HTERT RPE-1 (cell line): Measurements from ENCODE around the gene ANKRD53.
"Not testable (repeated sequence)": the region's sequence is repeated elsewhere in the genome, so short reads cannot be mapped to it uniquely, and the experiment has no call there.

Experiments
- in situ Hi-C: fragments of 300-500 bp; cut with MboI; formaldehyde crosslinking; loops from 4 replicates; pipeline ENCODE4 v1.14.3; 2020; ENCODE audit warnings: low sequenced_read_pairs

Gene ANKRD53

DNA sequence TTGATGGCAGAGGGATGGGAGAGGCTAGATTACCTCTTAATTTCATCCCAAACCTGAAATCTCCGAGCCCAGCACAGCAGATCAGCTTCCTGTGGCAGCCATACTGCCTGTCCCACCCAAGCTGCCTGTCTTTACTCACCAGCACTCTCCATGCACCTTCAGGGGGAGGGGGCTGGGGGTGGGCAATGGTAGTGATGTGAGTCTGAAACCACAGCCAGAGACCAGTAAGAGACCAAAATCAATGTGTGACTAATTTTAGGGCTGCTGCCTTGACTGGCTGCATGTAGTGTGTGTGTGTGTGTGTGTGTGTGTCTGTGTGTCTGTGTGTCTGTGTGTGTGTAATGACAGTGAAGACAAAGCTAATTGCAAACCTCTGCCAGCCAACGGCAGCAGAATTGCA is 27.9 kb downstream of the ANKRD53 start:
- in situ Hi-C loops, result no loop called here

DNA sequence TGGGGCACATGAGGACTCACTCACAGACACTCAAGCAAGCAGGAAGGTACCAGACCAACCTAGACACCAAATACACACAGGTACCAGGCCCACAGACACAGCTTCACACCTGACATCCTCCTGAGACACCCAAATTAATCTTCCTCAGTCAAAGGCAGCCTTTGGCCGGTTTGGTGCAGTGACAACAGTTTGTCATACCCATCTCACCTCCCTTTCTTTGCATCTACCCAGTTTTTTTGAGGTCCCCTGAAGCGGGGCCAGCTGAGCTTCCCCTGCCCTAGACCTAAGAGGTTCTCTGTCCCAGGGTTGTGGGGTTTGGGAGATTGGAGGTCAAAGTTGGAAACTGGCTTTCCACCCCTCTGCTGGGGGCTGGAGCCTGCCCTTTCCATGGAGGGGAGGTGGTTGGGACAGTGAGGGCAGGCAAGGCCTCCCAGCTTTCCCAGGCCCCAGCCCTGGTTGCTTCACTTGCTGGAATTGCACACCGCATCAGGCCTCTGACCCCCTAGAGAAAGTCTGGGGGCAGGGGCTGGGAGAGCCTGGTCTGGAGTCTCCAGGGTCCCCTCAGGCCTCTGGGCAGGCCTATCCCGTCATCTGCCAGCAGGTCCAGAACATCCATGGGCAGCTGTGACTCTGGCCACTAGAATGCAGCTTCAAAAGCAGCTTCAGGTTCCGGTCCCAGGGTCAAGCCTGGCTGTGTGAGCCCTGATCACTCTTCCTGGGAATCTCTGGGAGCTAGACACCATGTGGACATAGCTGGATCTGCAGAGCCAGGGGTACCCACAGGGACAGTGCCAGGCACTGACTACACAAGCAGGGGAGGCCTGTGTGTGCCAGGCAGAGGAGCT is 28.7 kb downstream of the ANKRD53 start:
- in situ Hi-C loops, result no loop called here

DNA sequence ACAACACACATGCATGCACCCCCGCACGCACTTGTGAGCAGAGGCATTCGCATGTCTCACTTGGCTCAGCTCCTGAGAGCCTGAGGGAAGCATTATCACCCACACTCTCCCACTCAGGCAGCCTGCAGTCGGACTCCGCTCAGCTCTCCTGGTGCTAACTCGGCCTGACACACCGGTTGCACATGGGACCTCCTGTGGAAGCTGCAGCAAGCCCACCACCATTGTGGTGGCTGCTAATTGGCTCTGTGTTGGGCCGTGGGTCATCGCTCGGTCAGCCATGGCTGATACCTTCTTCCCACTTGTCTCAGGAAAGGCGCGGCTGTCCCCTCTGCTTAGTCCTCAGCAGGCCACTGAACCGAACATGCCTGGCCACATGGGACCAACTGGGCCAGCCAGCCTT is 29.9 kb downstream of the ANKRD53 start:
- in situ Hi-C loops, result no loop called here

DNA sequence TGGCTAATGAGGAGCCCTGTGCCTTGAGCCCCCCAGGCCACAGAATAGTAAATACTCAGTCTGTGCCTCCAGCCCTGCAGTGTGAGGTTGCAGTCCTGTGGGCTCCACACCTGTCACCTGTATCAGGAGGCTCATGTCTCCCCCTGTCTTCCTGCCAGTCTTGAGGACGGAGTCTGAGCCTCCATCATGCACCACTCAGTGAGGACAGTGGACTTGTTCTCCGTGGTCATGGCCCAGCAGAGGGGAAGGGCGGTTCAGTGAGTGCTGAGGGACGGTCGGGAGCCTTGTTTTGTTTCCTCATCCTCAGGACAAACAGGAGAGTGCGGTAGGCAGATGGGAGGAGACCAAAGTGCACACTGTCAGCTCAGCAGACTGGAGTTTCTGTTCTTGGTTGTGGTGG is 33.4 kb downstream of the ANKRD53 start:
- in situ Hi-C loops, result not testable (repeated sequence)

DNA sequence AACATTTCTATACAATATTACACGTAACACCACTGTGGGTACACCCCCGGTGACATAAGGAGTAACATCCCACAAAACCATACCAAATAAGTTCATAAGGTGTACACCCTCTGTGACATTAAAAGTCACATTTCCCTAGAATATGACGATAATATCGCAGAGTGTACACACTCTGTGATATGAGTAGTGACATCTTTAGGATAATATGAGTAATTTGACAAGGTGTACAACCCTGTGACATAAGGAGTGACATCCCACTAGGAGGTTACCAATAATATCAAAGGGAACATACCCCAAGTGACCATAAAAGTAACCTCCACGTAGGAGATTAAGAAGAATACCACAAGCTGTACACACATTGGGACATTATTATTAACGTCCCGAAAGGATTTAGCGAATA is 40.2 kb downstream of the ANKRD53 start:
- in situ Hi-C loops, result no loop called here

DNA sequence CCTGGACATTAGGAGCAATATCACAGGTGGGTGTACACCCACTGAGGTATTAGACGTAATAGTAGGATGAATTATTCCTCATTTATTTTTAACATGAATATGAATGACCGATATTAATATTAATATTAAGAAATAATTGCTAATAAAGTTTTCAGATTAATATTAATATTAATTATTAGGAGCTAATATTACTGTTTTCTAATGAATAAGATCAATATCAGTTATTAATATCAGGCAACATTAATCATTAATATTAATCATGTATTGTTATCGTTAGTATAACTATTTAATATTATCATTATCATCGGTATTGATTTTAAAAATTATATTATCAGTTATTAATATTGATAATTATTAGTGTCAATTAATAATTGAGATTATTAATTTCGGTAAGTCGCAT is 41.6 kb downstream of the ANKRD53 start:
- in situ Hi-C loops, result not testable (repeated sequence)

DNA sequence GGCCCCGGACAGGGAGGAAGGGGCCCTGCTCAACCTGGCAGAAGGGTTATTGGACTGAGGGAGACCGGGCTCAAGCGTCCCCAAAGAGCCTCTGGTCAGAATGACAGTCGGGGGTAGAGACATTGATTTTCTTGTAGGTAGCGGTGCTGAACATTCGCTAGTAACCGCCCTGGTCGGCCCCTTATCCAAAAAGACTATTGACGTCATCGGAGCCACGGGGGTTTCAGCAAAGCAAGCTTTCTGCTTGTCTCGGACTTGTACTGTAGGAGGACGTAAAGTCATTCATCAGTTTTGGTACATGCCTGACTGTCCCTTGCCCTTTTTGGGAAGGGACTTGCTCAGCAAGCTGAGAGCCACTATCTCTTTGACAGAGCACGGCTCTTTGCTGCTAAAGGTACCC is 43.0 kb downstream of the ANKRD53 start:
- in situ Hi-C loops, result not testable (repeated sequence)

DNA sequence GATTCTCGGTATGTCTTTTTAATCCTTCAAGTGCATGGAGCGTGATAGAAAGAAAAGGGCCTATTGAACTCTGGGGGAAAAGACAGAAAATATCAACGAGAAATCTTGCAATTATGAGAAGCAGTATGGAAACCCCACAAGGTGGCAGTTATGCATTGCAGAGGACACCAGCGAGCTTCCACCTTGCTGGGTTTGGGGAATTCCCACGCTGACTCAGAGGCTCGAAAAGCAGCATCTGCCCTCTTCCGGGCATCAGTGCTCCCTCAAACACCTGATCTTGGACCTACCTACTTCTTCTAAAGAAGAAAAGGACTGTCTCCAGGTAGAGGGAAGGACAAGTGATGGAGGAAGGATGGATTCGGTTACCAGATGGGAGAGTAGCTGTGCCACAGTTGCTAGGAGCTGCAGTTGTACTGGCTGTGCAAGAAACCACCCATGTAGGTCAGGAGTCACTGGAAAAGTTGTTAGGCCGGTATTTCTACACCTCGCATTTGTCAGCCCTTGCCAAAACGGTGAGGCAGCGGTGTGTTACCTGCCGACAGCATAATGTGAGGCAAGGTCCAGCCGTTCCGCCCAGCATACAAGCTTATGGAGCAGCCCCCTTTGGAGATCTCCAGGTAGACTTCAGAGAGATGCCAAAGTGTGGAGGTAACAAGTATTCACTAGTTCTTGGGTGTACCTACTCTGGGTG is 45.3 kb downstream of the ANKRD53 start:
- in situ Hi-C loops, result not testable (repeated sequence)
